Mucosa of descending colon (tissue), 3 donors: ENCODE results near the gene RASGRP3. TPM values are rescaled to one million over a fixed set of nuclear protein-coding genes. Genes with fewer than 3 reads are reported as not detected.

Source experiments
- ATAC-seq: fragments of 200-7000 bp; cut with Tn5 transposase; one replicate; pipeline ENCODE4 v1.9.1; 2020; ENCODE audit warnings: mild to moderate bottlenecking, moderate library complexity
- DNase-seq, 3 donors: peaks; one replicate each; pipeline ENCODE4 v3.0.0-alpha.2; 2020
- H3K36me3 ChIP-seq: fragments of 200-600 bp; one replicate; pipeline ENCODE4 v1.8.0; 2021; ENCODE audit warnings: low read depth, mild to moderate bottlenecking
- H3K4me1 ChIP-seq: fragments of 200-600 bp; one replicate; pipeline ENCODE4 v1.8.0; 2021; ENCODE audit warnings: low read depth, mild to moderate bottlenecking
- H3K4me3 ChIP-seq: fragments of 200-600 bp; one replicate; pipeline ENCODE4 v1.8.0; 2021; ENCODE audit warnings: mild to moderate bottlenecking
- H3K9me3 ChIP-seq: fragments of 200-600 bp; one replicate; pipeline ENCODE4 v1.8.0; 2021; ENCODE audit warnings: mild to moderate bottlenecking
- CTCF ChIP-seq: fragments of 200-600 bp; IDR thresholded peaks from one replicate; pipeline ENCODE4 v1.8.0; 2022; ENCODE audit warnings: antibody characterized with exemption, mild to moderate bottlenecking
- intact Hi-C, 2 donors: fragments of 100-400 bp; cut with DNase I in 1 of 2; cut with micrococcal nuclease in 1 of 2; formaldehyde crosslinking; loops; one replicate each; pipeline versions ENCODE4 v1.11.0 to v1.11.1; 2022; cut with DNase I, micrococcal nuclease
- total RNA-seq, 3 donors: library from RNA; stranded (reverse); fragmentation: NEBNext Ultra II Directional in 2 of 3; extraction: Animal tissue kit (Norgen Biotek cat#: 25700) in 2 of 3; gene quantifications; one replicate each; pipeline versions ENCODE4 v1.2.1 to v1.2.4, GENCODE V29; 2021 to 2023
- donor health status: DM: no; HTN: no; CAD: no; lungs with moderate emphysema.
- donor health status: DM: no; HTN: no; CAD: no.
- donor health status: DM: no; HTN: yes; CAD: no.

The RASGRP3 gene
- total RNA-seq, 3 donors from 2014 or later, result 3.8 to 6.1 (median 5.4) TPM

- Histone ChIP-seq H3K36me3 (no peaks in the 10 kb centered on the region), H3K9me3 (no peaks in the 10 kb centered on the region), H3K4me1 (no peaks in the 10 kb centered on the region), H3K4me3 (no peak overlapping the region)
- ATAC-seq, result peak; percentile 25
- no peak for DNase-seq
- intact Hi-C loops, result no loop called here
- TF ChIP-seq CTCF, result no peak
These were observed 53.5 kb downstream of the RASGRP3 start for GRCh38 chr2:33529771-33530481.

- no peak for TF ChIP-seq CTCF
- intact Hi-C loops, result no loop called here
- no peaks in the 10 kb centered on the region for H3K36me3 ChIP-seq
- DNase-seq (no peak), ATAC-seq (no peak)
- no peaks in the 10 kb centered on the region for H3K9me3 ChIP-seq
- H3K4me3 ChIP-seq, result no peak overlapping the region
- H3K4me1 ChIP-seq, result no peaks in the 10 kb centered on the region
These were observed 54.5 kb downstream of the RASGRP3 start for GRCh38 chr2:33530690-33531548.

- ATAC-seq (no peak), DNase-seq (no peak)
- Histone ChIP-seq H3K9me3 (no peaks in the 10 kb centered on the region), H3K4me3 (no peak overlapping the region), H3K4me1 (no peaks in the 10 kb centered on the region), H3K36me3 (no peaks in the 10 kb centered on the region)
- no peak for TF ChIP-seq CTCF
- intact Hi-C loops, result no loop called here
These were observed 55.2 kb downstream of the RASGRP3 start for GRCh38 chr2:33531549-33532059.

- TF ChIP-seq CTCF, result no peak
- intact Hi-C loops, result no loop called here
- no peak for ATAC-seq
These were observed 55.7 kb downstream of the RASGRP3 start for GRCh38 chr2:33532146-33532545.

GRCh38 chr2:33532966-33533365 is 56.5 kb downstream of the RASGRP3 start:
- intact Hi-C loops, result no loop called here
- DNase-seq, result no peak
- TF ChIP-seq CTCF, result no peak

More at GRCh38 chr2:33532146-33532545, 55.7 kb downstream of the RASGRP3 start:
- DNase-seq, result no peak
- Histone ChIP-seq H3K4me3 (no peak overlapping the region), H3K9me3 (no peaks in the 10 kb centered on the region), H3K4me1 (no peaks in the 10 kb centered on the region), H3K36me3 (no peaks in the 10 kb centered on the region)

More at GRCh38 chr2:33532966-33533365, 56.5 kb downstream of the RASGRP3 start:
- Histone ChIP-seq H3K4me1 (no peaks in the 10 kb centered on the region), H3K36me3 (no peaks in the 10 kb centered on the region), H3K9me3 (no peaks in the 10 kb centered on the region), H3K4me3 (no peak overlapping the region)
- no peak for ATAC-seq
